Esophagus squamous epithelium (tissue), 4 donors: ENCODE results near the gene ARHGAP32.

Source experiments
- POLR2A ChIP-seq, 4 donors: fragments of 450-650 bp; IDR thresholded peaks; one replicate each; pipeline ENCODE4 v1.6.1; 2017; ENCODE audit warnings: antibody characterized with exemption in 4 of 4, mild to moderate bottlenecking in 4 of 4, moderate library complexity in 3 of 4
- TF ChIP-seq, protein P1 (sequence below), 6 experiments: fragments of 450-650 bp in 4 of 6; fragments of 200-600 bp in 2 of 6; sonication (generic) in 2 of 6; IDR thresholded peaks; one replicate each; pipeline ENCODE4 v1.5.1; 2016 to 2019; ENCODE audit warnings: antibody characterized with exemption in 6 of 6, mild to moderate bottlenecking in 4 of 6, moderate library complexity in 4 of 6

- TF ChIP-seq, protein P1, sequence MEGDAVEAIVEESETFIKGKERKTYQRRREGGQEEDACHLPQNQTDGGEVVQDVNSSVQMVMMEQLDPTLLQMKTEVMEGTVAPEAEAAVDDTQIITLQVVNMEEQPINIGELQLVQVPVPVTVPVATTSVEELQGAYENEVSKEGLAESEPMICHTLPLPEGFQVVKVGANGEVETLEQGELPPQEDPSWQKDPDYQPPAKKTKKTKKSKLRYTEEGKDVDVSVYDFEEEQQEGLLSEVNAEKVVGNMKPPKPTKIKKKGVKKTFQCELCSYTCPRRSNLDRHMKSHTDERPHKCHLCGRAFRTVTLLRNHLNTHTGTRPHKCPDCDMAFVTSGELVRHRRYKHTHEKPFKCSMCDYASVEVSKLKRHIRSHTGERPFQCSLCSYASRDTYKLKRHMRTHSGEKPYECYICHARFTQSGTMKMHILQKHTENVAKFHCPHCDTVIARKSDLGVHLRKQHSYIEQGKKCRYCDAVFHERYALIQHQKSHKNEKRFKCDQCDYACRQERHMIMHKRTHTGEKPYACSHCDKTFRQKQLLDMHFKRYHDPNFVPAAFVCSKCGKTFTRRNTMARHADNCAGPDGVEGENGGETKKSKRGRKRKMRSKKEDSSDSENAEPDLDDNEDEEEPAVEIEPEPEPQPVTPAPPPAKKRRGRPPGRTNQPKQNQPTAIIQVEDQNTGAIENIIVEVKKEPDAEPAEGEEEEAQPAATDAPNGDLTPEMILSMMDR (IDR thresholded peaks at IDR 0.05), result no peak
- TF ChIP-seq POLR2A (IDR thresholded peaks at IDR 0.05), result no peak
Measured at GRCh38 chr11:129215506-129216245, 23.6 kb upstream of the ARHGAP32 start.
